Measurements from ENCODE around the gene GRIP1.
"Not testable (repeated sequence)": the region's sequence is repeated elsewhere in the genome, so short reads cannot be mapped to it uniquely, and the experiment has no call there.

GRIP1 gene

GRCh38 chr12:66320996-66321395, 357.9 kb downstream of the GRIP1 start:
- no peak for DNase-seq (ENCODE audit: low read depth, low spot score)
- H3K4me3 ChIP-seq (ENCODE audit: low read depth, low read length): no peak overlapping the region
- in situ Hi-C loops (cut with HindIII; ENCODE audit: low sequenced_read_pairs): no loop called here
- TF ChIP-seq CTCF (IDR thresholded peaks at IDR 0.05; ENCODE audit: low read depth, low read length): no peak

- in situ Hi-C loops (cut with HindIII; ENCODE audit: low sequenced_read_pairs): no loop called here
- no peak for DNase-seq (ENCODE audit: low read depth, low spot score)
- H3K4me3 ChIP-seq (ENCODE audit: low read depth, low read length): no peak overlapping the region
- TF ChIP-seq CTCF (IDR thresholded peaks at IDR 0.05; ENCODE audit: low read depth, low read length): no peak
These were observed 359.5 kb downstream of the GRIP1 start for GRCh38 chr12:66319266-66319954.

- no peak for DNase-seq (ENCODE audit: low read depth, low spot score)
- TF ChIP-seq CTCF (IDR thresholded peaks at IDR 0.05; ENCODE audit: low read depth, low read length): no peak
- no peak overlapping the region for H3K4me3 ChIP-seq (ENCODE audit: low read depth, low read length)
- in situ Hi-C loops (cut with HindIII; ENCODE audit: low sequenced_read_pairs): no loop called here
These were observed 364.6 kb downstream of the GRIP1 start for GRCh38 chr12:66314278-66314677.

- H3K4me3 ChIP-seq (ENCODE audit: low read depth, low read length): no peak overlapping the region
- no peak for TF ChIP-seq CTCF (IDR thresholded peaks at IDR 0.05; ENCODE audit: low read depth, low read length)
- in situ Hi-C loops (cut with HindIII; ENCODE audit: low sequenced_read_pairs): no loop called here
- DNase-seq (ENCODE audit: low read depth, low spot score): no peak
These were observed 366.7 kb downstream of the GRIP1 start for GRCh38 chr12:66312189-66312588.

GRCh38 chr12:66309606-66310005, 369.3 kb downstream of the GRIP1 start:
- no peak overlapping the region for H3K4me3 ChIP-seq (ENCODE audit: low read depth, low read length)

GRCh38 chr12:66304296-66304900, 374.5 kb downstream of the GRIP1 start:
- in situ Hi-C loops (cut with HindIII; ENCODE audit: low sequenced_read_pairs): no loop called here
- no peak overlapping the region for H3K4me3 ChIP-seq (ENCODE audit: low read depth, low read length)
- no peak for TF ChIP-seq CTCF (IDR thresholded peaks at IDR 0.05; ENCODE audit: low read depth, low read length)
- no peak for DNase-seq (ENCODE audit: low read depth, low spot score)

More at GRCh38 chr12:66309606-66310005, 369.3 kb downstream of the GRIP1 start:
- TF ChIP-seq CTCF (IDR thresholded peaks at IDR 0.05; ENCODE audit: low read depth, low read length): no peak
- in situ Hi-C loops (cut with HindIII; ENCODE audit: low sequenced_read_pairs): no loop called here
- DNase-seq (ENCODE audit: low read depth, low spot score): no peak

- in situ Hi-C loops (cut with HindIII; ENCODE audit: low sequenced_read_pairs); DNase-seq (ENCODE audit: low read depth, low spot score): not testable (repeated sequence)
- peak overlapping the region; percentile 69 for H3K4me3 ChIP-seq (ENCODE audit: low read depth, low read length)
These were observed 375.5 kb downstream of the GRIP1 start for GRCh38 chr12:66303316-66303804.
